ENCODE results near the gene SCFD2.
"Not testable (repeated sequence)": the region's sequence is repeated elsewhere in the genome, so short reads cannot be mapped to it uniquely, and the experiment has no call there.

The SCFD2 gene

DNA sequence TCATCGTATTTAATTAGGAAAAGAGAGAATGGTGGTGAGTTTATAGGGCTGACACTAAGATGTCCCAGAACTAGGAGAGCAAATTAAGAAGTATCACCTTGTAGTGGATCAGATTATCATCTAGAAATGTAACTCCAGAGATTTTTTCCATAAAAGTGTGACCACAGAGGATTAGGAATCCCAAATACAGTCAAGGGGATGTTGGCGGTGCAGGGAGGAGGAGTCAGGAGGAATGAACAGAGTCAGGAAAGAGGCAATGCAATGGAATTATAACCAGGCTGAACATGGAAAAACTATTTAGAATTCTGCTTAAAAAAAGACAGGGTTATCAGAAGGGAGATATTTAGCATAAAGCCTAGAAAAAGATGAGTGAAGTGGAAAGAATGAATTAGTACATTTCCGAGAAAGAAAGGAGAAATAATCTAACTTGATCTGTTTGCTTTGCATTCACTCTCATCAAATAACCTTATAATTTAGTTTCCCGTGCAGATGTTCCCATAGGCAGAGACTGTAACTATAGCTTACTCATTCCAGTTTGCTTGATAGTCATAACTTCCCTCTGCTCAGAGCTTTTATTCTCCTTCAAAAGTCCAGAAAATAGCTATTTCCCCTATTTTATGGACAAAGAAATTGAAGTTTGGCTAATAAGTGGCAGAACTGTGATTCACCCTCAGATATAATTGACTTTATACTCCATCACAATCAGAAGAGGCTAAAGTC is 56.4 kb downstream of the SCFD2 start:
- TF ChIP-seq, protein P1, sequence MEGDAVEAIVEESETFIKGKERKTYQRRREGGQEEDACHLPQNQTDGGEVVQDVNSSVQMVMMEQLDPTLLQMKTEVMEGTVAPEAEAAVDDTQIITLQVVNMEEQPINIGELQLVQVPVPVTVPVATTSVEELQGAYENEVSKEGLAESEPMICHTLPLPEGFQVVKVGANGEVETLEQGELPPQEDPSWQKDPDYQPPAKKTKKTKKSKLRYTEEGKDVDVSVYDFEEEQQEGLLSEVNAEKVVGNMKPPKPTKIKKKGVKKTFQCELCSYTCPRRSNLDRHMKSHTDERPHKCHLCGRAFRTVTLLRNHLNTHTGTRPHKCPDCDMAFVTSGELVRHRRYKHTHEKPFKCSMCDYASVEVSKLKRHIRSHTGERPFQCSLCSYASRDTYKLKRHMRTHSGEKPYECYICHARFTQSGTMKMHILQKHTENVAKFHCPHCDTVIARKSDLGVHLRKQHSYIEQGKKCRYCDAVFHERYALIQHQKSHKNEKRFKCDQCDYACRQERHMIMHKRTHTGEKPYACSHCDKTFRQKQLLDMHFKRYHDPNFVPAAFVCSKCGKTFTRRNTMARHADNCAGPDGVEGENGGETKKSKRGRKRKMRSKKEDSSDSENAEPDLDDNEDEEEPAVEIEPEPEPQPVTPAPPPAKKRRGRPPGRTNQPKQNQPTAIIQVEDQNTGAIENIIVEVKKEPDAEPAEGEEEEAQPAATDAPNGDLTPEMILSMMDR (conservative IDR thresholded peaks at IDR 0.05; ENCODE audit: low read depth, low read length) = no peak
- DNase-seq (ENCODE audit: low read depth) = no peak
- no peak overlapping the region for H3K4me3 ChIP-seq (ENCODE audit: low read length)

GRCh38 chr4:53307819-53308780 is 57.8 kb downstream of the SCFD2 start:
- TF ChIP-seq, protein P1 (conservative IDR thresholded peaks at IDR 0.05; ENCODE audit: low read depth, low read length) = no peak
- DNase-seq (ENCODE audit: low read depth) = no peak
- H3K4me3 ChIP-seq (ENCODE audit: low read length) = no peak overlapping the region

DNA sequence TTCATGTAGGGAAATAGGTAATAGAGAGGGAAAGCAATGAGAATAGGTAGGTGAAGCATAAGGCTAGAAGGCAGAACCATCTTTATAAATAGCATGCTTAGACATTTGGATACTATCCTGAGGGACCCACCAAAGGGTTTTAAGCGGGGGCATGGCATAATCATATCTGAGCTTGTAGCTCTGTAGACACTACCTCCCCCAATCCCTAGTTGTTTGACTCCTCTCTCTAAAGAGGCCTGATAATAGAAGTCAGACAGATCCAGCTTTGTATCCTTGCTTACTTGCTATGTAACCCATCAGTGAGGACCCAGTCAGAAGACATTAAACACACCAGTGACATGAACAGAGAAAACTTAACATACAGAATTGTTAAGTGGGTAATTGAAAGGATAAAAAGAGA is 58.7 kb downstream of the SCFD2 start:
- DNase-seq (ENCODE audit: low read depth) = no peak
- TF ChIP-seq, protein P1 (conservative IDR thresholded peaks at IDR 0.05; ENCODE audit: low read depth, low read length) = no peak
- no peak overlapping the region for H3K4me3 ChIP-seq (ENCODE audit: low read length)

DNA sequence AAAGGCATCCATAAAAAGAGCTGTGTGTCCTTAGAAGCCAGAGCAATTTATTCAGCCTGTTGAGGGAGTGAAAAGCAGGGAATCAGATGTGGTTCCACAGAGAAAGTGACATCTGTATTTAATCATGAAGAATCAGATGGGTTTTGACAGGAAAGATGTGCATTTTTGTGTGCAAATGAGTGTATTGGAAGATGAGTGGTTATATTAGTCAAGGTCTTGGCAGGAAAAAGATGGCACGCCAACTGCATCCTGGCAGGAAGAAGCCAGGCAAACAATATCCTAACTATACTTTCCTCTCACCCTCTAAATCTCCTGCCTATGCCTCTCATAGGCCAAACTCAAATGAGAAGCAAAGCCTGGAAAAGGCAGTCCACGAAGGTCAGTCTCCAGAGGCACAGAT is 59.1 kb downstream of the SCFD2 start:
- no peak overlapping the region for H3K4me3 ChIP-seq (ENCODE audit: low read length)
- TF ChIP-seq, protein P1 (conservative IDR thresholded peaks at IDR 0.05; ENCODE audit: low read depth, low read length) = no peak
- no peak for DNase-seq (ENCODE audit: low read depth)

DNA sequence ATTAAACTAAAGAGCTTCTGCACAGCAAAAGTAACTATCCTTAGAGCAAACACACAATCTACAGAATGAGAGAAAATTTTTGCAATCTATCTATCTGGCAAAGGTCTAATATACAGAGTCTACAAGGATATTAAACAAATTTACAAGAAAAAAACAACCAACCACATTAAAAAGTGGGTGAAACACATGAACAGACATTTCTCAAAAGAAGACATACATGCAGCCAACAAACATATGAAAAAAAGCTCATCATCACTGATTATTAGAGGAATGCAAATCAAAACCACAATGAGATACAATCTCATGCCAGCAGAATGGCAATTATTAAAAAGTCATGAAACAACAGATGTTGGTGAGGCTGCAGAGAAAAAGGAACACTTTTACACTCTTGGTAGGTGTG is 73.7 kb downstream of the SCFD2 start:
- H3K4me3 ChIP-seq (ENCODE audit: low read length); DNase-seq (ENCODE audit: low read depth): not testable (repeated sequence)

- no peak for DNase-seq (ENCODE audit: low read depth)
- no peak overlapping the region for H3K4me3 ChIP-seq (ENCODE audit: low read length)
- TF ChIP-seq, protein P1 (conservative IDR thresholded peaks at IDR 0.05; ENCODE audit: low read depth, low read length) = no peak
These were observed 84.4 kb downstream of the SCFD2 start for GRCh38 chr4:53281438-53281837.

DNA sequence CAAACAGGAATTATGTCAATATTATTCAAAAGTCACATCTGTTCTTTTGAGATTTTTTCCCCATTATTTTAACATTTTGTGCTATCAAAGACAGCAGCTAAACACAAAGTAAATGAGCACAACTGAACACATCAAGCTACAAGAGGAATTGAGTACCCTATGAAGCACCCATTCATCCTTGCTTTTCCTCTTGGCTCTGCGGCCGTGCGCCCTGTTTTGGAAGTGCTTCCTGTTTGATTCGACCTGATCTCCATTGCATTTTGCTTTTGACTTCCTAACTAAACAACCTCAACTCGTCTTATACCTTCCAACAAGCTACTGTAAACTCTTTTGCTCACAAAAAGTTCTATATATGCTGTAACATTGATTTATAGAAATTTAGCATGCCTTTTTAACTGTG is 85.0 kb downstream of the SCFD2 start:
- TF ChIP-seq, protein P1 (conservative IDR thresholded peaks at IDR 0.05; ENCODE audit: low read depth, low read length) = no peak
- no peak for DNase-seq (ENCODE audit: low read depth)
- no peak overlapping the region for H3K4me3 ChIP-seq (ENCODE audit: low read length)

All from retinal pigment epithelial cell (primary cell).